GM19395 (cell line): Measurements from ENCODE around the gene ARHGEF10L.

Experiments used
- ATAC-seq: cut with Tn5 transposase; IDR thresholded peaks from one replicate; pipeline ENCODE4 v1.9.1; 2021; ENCODE audit warnings: mild to moderate bottlenecking, moderate library complexity; ENCODE audit not compliant: unreplicated experiment

Gene ARHGEF10L

DNA sequence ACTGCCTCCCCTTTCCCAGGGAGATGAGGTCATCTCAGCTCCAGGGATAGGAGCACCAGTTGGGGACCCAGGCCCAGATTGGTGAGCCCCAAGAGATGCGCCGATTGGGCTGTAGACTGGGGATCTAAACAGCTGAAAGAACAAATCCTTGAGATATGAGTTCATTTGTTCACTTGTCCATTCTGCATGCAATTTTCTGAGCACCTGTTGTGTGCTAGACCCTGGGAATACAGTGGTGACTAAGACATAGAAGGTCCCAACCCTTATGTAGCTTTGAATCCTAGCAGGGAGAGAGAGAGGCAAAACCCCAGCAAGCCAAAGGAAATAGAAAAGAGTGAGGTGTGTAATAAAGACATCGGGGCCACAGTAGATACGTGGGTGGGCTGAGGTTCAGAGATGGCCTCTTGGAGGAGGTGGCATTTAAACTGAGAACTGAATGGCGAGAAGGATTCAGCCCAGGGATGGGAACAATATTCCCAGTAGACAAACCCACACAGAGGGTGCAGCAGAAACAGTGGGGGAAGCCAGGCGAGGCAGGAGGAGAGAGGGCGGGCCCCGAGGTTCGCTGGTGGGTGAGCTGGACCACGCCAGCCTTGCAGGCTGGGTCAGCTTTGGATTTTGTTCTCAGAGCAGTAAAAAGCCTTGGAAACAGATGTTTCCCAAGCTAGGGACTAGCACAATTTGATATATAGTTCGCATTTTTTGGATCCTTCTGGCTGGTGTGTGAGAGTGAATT is 110.0 kb downstream of the ARHGEF10L start:
- no peak for ATAC-seq

GRCh38 chr1:17653276-17653675 is 113.8 kb downstream of the ARHGEF10L start:
- ATAC-seq = no peak

DNA sequence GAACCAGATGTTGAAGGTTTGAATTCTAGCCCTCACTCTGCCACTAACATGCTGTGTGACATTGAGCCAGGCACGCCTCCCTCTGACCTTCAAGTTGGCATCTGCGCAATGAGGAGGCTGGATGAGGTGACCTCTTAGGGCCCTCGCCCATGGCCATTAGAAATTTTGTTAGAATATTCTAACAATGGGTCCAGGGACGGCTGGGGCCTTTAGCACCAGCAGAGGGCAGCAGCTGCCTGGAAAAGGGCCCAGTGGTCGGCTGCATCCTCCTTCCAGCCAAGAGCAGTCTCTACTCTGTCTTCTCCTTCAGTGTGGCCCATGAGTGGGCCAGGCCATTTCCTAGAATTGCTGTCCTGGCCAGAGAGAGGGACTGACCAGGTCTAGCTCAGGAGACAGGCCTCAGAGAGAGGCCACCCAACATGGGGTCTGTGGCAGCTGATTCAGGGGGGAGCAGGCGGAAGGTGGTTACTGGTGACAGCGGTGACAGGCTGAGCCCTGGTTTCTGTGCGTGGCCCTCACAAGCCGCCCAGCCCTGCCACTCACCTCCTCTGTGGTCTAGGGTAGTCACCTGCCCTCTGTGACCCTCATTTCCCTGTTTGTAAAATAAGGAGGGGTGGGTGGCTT is 114.3 kb downstream of the ARHGEF10L start:
- ATAC-seq = no peak

GRCh38 chr1:17654519-17654918 is 115.0 kb downstream of the ARHGEF10L start:
- no peak for ATAC-seq

DNA sequence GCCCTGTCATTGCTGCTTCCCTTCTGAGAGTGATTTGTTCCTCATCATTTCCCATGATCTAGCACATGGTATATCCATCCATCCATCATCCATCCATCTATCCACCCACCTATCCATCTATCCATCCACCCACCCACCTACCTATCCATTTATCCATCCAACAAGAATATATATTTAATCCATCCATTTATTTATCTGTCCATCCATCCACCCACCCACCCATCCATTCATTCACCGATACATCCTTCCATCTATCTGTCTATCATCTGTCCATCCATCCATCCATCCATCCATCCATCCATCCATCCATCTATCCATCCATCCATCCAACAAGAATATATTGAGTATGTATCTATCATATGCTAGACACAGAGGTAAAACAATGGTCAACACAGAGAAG is 115.7 kb downstream of the ARHGEF10L start:
- no peak for ATAC-seq

DNA sequence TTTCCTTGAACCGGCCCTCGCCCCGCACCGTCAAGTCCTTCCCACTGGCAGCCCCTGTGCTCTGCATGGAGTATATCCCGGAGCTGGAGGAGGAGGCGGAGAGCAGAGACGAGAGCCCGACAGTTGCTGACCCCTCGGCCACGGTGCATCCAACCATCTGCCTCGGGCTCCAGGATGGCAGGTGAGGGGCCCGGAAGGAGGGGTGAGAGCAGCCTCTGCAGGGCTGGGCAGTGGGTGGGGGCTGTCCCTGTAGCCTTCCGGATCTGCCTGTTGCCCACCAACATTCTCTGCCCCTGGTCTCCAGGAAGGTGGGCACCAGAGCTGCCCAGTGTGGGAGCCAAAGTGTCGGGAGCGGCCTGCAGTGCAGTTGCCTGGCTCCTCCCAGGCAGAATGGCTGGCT is 116.4 kb downstream of the ARHGEF10L start:
- no peak for ATAC-seq

DNA sequence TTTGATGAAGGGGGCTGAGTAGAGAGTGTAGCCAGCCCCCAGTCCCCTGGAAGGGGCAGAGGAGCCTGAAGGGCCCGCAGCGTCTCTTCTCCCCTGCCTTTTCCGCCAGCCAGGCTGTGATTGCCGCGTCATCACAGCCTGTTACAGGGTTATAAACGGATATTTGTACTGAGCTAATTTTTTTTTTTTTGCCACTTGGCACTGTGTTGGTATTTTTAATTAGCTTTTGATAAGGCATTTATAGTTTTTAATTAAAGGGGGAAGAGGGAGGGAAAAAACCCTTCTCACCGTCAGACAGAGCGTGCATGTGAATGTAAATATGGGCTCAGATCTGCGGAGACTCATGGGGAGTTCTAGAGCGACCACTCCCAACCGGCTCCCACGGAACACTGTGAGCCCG is 117.9 kb downstream of the ARHGEF10L start:
- no peak for ATAC-seq

- no peak for ATAC-seq
Observed at GRCh38 chr1:17658837-17659236, 119.3 kb downstream of the ARHGEF10L start.

GRCh38 chr1:17661546-17662157 is 122.2 kb downstream of the ARHGEF10L start:
- no peak for ATAC-seq

DNA sequence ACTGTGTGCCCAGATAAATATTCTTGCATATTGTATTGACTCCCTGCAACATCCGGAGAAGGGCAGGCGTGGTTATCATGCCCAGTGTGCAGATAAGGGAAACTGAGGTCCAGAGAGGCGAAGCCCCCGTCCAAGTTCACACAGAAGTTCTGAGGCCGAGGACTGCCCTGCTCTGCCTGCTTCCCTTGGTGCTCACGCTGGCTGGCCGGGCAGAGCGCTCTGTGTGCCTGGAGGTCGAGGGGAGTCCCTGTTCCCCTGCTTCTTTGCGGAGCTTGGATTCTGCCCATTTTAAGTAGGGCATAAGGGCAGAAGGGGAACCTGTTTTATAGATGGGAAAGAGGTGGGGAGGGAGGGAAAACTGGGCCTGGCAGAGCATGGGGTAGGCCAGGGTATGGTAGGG is 122.8 kb downstream of the ARHGEF10L start:
- ATAC-seq = no peak

DNA sequence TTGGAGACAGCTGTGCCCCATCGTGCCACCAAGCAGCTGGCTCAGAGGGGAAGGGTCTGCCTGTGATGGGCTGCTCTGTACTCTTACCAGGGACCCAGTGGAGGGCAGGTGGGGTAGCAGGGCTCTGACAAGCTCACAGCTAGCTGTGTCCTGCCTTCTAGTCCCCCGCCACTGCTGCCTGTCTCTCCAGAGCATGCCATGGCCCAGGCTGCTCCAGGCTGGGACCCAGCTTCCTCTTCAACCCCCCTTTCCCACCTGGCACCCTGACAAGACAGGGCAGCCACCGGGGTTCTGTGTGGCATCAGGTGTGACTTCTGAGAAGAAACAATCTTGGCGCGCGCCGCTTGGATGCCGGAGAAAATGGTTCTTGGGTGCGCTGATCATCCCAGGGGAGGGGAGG is 123.3 kb downstream of the ARHGEF10L start:
- ATAC-seq = no peak

DNA sequence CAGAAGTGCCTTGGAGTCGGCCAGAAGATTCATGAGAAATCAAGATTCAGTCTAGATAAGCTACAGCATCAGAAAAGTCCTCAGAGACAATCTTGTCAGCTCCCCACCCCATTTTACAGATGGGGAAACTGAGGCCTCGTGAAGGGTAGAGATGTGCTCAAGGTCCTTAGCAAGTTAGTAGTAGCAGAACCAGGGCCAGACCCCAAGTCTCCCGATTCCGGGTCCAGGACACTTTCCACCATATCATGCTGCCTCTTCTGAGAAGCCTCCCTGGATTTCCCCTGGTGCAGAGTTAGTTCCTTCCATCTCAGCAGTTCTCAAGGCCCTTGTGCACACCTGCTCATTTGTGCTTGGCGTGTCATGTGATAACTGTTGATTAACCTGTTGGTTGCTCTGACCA is 124.1 kb downstream of the ARHGEF10L start:
- ATAC-seq = no peak

DNA sequence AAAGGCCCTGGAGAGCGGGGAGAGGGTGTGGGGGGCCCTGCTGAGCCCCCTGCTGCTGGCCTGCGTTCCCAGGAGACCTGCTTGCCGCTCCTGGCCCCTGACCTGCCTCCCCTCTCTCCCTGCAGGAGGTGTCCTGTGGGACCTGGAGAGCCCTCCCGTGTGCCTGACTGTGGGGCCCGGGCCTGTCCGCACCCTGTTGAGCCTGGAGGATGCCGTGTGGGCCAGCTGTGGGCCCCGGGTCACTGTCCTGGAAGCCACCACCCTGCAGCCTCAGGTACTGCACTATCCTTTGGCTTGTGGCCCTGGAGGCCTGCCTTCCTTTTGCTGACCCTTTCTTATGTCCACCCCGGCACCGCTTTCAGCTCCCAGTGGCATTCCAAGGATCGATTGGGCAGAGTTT is 124.8 kb downstream of the ARHGEF10L start:
- ATAC-seq = no peak

- no peak for ATAC-seq
Observed at GRCh38 chr1:17665054-17665453, 125.6 kb downstream of the ARHGEF10L start.

GRCh38 chr1:17665950-17666720 is 126.6 kb downstream of the ARHGEF10L start:
- no peak for ATAC-seq

- no peak for ATAC-seq
Observed at GRCh38 chr1:17667641-17668040, 128.1 kb downstream of the ARHGEF10L start.

DNA sequence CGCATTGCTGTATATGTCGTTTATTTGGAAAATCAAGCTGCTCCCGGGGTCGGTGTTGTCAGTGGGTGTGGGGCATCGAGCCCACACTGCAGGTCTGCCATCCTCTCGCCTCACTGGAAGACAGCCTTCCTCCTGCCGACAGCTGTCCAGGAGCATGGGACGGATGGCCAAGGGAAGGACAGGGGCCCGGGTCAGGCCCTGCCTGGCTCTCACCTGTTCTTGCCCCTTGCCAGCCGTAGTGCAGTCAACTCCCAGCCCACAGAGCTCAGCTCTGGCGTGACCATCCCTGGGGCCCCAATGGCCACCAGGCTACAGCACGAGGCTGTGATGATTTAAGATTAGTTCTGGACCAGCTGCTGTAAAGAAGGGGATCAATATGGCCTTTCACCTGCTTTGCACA is 128.7 kb downstream of the ARHGEF10L start:
- ATAC-seq = no peak

GRCh38 chr1:17668624-17669175 is 129.2 kb downstream of the ARHGEF10L start:
- ATAC-seq = no peak

DNA sequence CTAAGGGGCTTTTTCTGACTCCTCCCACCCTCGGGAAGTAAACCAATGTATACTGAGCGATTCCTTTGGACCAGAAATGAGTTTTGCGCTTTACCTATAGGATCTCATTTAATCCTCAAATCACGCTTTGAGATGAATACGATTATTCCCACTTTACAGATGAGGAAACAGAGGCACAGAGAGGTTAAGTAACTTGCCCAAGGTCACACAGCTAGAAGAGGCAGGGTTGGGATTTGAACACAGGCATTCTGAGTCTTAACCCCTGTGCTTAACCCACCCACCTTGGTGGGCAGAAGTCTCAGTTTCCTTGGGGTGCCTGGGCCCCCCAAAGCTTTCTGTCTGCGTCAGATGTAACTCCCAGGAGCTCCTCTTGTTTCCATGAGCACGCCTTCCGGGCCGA is 129.8 kb downstream of the ARHGEF10L start:
- no peak for ATAC-seq

- no peak for ATAC-seq
Observed at GRCh38 chr1:17669866-17670451, 130.5 kb downstream of the ARHGEF10L start.
